ENCODE results near the gene MYO3B.
"Not testable (repeated sequence)": the region's sequence is repeated elsewhere in the genome, so short reads cannot be mapped to it uniquely, and the experiment has no call there.

The MYO3B gene

DNA sequence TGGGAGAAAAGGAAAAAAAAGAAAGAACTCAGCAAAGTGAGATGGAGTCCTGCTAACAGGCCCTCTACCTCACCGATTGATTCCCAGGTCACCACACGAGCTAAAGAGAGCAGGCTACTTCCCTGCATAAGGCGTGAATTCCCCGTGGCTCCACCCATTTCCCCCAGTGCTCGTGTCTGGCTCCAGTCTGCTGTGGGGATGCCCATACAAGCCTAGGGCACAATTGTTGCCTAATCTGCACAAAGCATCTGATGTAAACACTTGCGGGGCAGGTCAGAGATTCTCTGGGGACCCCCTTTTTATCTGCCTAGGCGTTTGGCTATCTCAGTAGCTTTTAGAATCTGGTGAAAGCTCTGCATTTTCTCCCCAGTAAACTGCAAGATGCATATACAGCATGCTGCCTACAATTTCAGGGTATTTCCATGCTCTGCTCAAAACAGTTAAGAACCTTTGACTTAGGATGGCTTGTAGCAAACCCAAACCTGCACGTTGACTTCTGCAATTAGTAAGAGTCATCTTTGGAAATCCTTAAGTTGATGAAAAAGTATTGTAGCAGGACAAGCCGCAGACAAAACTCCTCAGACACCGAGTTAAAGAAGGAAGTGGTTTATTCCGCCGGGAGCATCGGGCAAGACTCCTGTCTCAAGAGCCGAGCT, 34.8 kb downstream of the MYO3B start:
- no peak for DNase-seq

DNA sequence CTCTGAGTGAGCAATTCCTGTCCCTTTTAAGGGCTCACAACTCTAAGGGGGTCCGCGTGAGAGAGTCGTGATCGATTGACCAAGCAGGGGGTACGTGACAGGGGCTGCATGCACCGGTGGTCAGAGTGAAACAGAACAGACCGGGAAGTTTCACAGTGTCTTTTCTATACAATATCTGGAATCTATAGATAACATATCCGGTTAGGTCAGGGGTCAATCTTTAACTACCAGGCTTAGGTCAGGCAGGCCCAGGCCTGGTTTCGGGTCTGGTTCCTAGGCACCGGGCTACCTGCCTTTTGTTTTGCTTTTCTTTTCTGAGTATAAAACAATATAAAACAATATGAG, 35.3 kb downstream of the MYO3B start:
- DNase-seq, result not testable (repeated sequence)

- DNase-seq, result no peak
Observed at GRCh38 chr2:170213651-170214050, 35.7 kb downstream of the MYO3B start.

- no peak for DNase-seq
Observed at GRCh38 chr2:170214309-170214948, 36.5 kb downstream of the MYO3B start.

- no peak for DNase-seq
Observed at GRCh38 chr2:170215021-170215420, 37.1 kb downstream of the MYO3B start.

DNA sequence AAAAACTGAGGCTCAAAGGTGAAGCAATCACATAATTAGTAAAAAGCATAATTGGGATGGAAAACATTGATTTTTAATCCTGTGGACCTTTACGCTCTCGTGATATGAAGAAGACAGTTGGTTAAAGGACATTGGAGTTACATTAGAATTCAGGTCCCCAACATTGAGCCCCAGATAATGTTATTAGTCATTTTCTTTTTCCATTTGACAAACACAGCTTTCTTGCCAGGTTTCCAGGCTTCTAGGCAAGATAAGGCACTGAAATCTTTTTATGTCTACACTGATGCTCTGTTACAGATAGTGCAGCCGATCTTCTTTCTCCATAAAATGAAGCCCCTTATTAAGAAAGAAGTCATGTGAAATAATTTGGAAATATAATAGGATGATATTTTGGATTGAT, 38.5 kb downstream of the MYO3B start:
- DNase-seq, result no peak

DNA sequence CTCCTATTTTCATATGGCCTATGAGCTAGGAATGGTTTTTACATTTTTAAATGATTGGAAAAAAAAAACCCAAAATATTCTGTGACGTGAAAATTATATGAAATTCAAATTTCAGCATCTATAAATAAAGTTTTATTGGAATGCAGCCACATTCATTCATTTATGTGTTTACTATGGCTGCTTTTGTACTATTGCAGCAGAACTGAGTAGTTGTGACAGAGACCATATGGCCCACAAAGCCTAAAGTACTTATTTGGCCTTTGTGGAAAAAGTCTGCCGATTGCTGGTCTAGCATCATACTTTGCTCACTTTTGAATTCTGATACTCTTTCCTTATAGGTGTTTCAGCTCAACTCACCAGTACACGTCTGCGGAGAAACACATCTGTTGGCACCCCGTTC, 39.0 kb downstream of the MYO3B start:
- peak; percentile 14 for DNase-seq

GRCh38 chr2:170217778-170218251, 39.9 kb downstream of the MYO3B start:
- DNase-seq, result no peak

DNA sequence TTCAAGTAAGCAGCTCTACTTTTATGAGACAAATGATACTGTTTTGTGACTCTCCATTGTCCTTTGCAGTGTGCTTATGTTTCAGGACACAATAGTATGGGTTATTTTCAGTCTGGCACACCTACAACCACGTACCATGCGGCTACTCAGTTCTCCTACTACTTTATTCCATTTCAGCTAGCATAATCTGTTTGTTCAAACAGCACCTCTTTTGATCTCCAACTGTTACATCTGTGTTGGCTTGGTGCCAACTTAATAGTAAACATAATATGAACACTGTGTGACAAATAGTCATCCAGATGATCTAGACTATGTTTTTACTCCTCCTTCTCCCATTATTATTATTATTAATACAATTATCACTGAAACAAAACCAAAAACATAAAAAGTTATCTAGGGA, 40.5 kb downstream of the MYO3B start:
- DNase-seq, result peak; percentile 82

- peak; percentile 60 for DNase-seq
Observed at GRCh38 chr2:170218931-170219330, 41.0 kb downstream of the MYO3B start.

GRCh38 chr2:170221317-170222288, 43.7 kb downstream of the MYO3B start:
- DNase-seq, result peak; percentile 64

DNA sequence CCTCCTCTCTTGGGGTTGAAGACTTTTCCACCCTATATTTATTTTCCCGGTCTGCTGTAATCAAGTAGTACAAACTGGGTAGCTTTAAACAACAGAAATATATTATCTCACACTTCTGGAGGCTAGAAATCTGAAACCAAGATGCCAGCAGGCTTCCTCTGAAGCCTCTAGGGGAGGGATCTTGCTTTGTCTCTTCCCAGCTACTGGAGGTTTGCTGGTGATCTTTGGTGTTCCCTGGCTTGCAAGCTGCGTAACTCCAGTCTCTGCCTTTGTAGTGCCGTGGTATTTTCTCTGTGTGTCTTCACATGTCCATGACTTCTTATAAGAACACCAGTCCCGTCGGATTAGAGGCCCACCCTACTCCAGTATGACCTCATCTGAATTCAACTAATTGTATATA, 44.4 kb downstream of the MYO3B start:
- peak; percentile 72 for DNase-seq

DNA sequence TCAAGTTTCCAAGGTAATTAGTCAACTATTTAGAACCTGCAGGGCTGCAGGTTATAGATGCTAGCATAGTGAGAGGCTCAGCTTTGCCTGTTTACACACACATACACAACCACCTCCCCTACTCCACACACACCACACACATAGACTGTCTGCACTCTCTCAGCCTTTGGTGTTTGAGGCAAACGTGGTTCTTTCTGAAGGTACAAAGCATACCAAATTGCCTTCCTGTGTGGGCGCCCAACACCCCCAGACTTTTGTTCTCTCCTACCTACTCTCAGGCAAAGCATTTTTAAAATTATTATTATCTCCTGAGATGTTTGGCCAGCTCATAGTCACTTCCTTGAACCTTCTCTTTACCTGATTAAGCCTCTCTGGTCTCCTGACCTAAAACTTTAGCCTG, 44.9 kb downstream of the MYO3B start:
- DNase-seq, result no peak

GRCh38 chr2:170224692-170225294, 46.8 kb downstream of the MYO3B start:
- peak; percentile 94 for DNase-seq

- no peak for DNase-seq
Observed at GRCh38 chr2:170226216-170226615, 48.3 kb downstream of the MYO3B start.

- DNase-seq, result no peak
Observed at GRCh38 chr2:170227507-170227947, 49.6 kb downstream of the MYO3B start.

GRCh38 chr2:170227951-170228350, 50.0 kb downstream of the MYO3B start:
- no peak for DNase-seq

DNA sequence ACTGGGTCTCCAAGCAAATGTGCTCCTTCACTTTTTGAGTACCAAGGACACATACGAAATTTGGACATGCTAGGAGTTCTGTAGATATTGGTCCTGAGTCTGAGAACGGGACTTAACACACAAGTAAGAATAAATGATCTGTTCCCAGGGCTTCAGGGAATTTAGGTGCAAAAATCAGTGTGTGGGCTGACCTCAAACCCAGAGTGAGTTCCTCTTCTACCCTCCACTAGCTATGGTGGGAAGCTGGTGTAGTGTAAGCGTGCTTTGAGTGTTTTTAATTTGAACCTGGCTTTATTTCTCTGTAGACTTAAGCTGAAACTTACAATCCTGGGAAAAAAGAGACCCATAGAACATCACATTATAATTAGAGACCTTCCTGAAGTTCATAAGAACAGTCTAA, 50.5 kb downstream of the MYO3B start:
- no peak for DNase-seq

GRCh38 chr2:170229125-170229524, 51.2 kb downstream of the MYO3B start:
- no peak for DNase-seq

DNA sequence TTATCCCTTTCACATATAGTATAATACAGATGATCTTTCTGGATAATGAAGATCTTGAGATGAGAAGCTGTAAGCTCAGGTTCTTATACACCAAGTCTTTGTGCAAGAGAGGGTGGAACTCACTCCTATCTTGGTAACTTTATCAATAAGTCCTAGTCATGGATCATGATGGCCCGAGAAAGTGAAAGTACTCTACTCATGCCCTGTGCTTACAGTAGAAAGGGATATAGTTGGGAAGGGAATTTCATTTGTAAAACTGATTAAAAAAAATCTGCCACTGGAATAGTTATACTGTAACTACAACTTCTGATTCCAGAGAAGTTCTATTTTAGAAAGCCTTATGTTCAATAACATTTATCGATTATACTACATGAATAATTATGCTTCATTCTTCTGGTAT, 51.8 kb downstream of the MYO3B start:
- DNase-seq, result no peak

DNA sequence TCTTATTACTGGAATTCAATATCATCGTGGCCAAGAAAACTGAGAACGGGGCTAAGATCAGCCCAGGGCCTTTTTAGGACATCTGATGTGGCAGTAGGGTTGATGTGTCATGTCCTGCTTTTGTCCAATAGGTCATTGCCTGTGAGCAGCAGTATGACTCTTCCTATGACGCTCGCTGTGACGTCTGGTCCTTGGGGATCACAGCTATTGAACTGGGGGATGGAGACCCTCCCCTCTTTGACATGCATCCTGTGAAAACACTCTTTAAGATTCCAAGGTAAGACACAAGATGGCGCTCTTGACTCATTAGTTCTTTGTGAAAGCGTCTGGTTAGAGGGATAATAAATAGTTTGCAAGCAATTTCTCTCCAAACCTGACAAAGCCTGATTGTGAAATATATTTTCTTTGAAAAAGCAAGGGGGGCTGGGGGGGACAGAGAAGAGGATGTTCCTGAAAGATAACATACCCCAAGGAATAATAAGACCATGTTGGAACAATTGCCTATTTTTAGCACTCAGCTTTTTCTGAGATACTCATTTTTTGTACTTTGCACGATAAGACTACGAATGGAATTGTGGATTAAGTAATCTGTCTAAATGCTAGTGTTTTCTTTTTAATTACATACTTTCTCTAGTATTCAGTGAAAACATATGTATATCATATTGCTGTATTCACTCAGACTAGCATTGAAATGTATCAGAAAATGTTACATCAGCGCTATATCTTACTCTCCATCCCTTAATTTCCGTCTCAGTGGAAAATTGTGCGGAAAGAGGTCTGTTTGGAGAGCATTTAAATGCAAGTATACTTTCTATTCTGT, 58.1 kb downstream of the MYO3B start:
- peak; percentile 70 for DNase-seq

- peak; percentile 38 for DNase-seq
Observed at GRCh38 chr2:170236680-170237047, 58.7 kb downstream of the MYO3B start.
